Measurements from ENCODE around the gene MLN. TPM values are rescaled to one million over a fixed set of nuclear protein-coding genes. Genes with fewer than 3 reads are reported as not detected.

The MLN gene
- total and polyA plus RNA-seq, 12 donors: not detected

- 69 to 70% methylated on average over 24 of the region's 24 CpGs for WGBS, 2 donors
- Histone ChIP-seq H3K36me3 (no peaks in the 10 kb centered on the region), H3K27ac (no peak overlapping the region), H3K4me3 (no peak overlapping the region), H3K9me3 (no peaks in the 10 kb centered on the region), H3K27me3 (peaks cover 0 to 13% (median 0%) of the 10 kb centered on the region in 7 donors), H3K4me1 (peaks cover 0 to 25% (median 3%) of the 10 kb centered on the region in 9 donors)
- no peak for TF ChIP-seq CTCF (IDR thresholded peaks at IDR 0.05)
- intact Hi-C loops (cut with DNase I): no loop called here
- no peak for ATAC-seq
- no peak for DNase-seq
Observed at GRCh38 chr6:33843131-33844121, 39.6 kb upstream of the MLN start.

GRCh38 chr6:33841868-33842267 lies 38.1 kb upstream of the MLN start:
- Histone ChIP-seq H3K27ac (no peak overlapping the region), H3K27me3 (peaks cover 0 to 22% (median 4%) of the 10 kb centered on the region in 7 donors), H3K4me1 (peaks cover 0 to 25% (median 3%) of the 10 kb centered on the region in 9 donors), H3K4me3 (no peak overlapping the region), H3K36me3 (no peaks in the 10 kb centered on the region), H3K9me3 (peaks cover 0 to 6% (median 0%) of the 10 kb centered on the region in 11 donors)
- no peak for ATAC-seq
- intact Hi-C loops (cut with DNase I): no loop called here
- WGBS, 2 donors: 96 to 99% methylated on average over 4 of the region's 4 CpGs
- no peak for TF ChIP-seq CTCF (IDR thresholded peaks at IDR 0.05)
- DNase-seq: no peak

GRCh38 chr6:33841070-33841469 lies 37.3 kb upstream of the MLN start:
- Histone ChIP-seq H3K4me3 (no peak overlapping the region), H3K4me1 (peaks cover 0 to 25% (median 3%) of the 10 kb centered on the region in 9 donors), H3K36me3 (no peaks in the 10 kb centered on the region), H3K27ac (peak overlapping the region in 1 of 10 donors; percentile 78), H3K27me3 (peaks cover 0 to 24% (median 4%) of the 10 kb centered on the region in 7 donors), H3K9me3 (peaks cover 0 to 8% (median 0%) of the 10 kb centered on the region in 11 donors)
- intact Hi-C loops (cut with DNase I): no loop called here
- WGBS, 2 donors: 98% methylated on average over 3 of the region's 3 CpGs
- no peak for ATAC-seq
- no peak for TF ChIP-seq CTCF (IDR thresholded peaks at IDR 0.05)
- no peak for DNase-seq

- WGBS, 2 donors: 69 to 77% methylated on average over 12 of the region's 12 CpGs
- ATAC-seq (peak; percentile 62 to 84 (median 80)), DNase-seq (peak in 1 of 2 donors; percentile 41)
- Histone ChIP-seq H3K36me3 (no peaks in the 10 kb centered on the region), H3K27ac (peak overlapping the region in 1 of 10 donors; percentile 78), H3K9me3 (peaks cover 0 to 8% (median 0%) of the 10 kb centered on the region in 11 donors), H3K4me1 (peaks cover 0 to 25% (median 3%) of the 10 kb centered on the region in 9 donors), H3K27me3 (peaks cover 0 to 24% (median 4%) of the 10 kb centered on the region in 7 donors), H3K4me3 (no peak overlapping the region)
- intact Hi-C loops (cut with DNase I): no loop called here
- TF ChIP-seq CTCF (IDR thresholded peaks at IDR 0.05): no peak
Observed at GRCh38 chr6:33840048-33840926, 36.5 kb upstream of the MLN start.
